ENCODE data around the gene NELFCD. TPM values are rescaled to one million over a fixed set of nuclear protein-coding genes. Genes with fewer than 3 reads are reported as not detected.
A peak's percentile ranks its signal among the peaks of the same experiment; 100 is the strongest.
"Not testable (repeated sequence)": the region's sequence is repeated elsewhere in the genome, so short reads cannot be mapped to it uniquely, and the experiment has no call there.

Gene NELFCD, protein sequence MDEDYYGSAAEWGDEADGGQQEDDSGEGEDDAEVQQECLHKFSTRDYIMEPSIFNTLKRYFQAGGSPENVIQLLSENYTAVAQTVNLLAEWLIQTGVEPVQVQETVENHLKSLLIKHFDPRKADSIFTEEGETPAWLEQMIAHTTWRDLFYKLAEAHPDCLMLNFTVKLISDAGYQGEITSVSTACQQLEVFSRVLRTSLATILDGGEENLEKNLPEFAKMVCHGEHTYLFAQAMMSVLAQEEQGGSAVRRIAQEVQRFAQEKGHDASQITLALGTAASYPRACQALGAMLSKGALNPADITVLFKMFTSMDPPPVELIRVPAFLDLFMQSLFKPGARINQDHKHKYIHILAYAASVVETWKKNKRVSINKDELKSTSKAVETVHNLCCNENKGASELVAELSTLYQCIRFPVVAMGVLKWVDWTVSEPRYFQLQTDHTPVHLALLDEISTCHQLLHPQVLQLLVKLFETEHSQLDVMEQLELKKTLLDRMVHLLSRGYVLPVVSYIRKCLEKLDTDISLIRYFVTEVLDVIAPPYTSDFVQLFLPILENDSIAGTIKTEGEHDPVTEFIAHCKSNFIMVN
- polyA plus RNA-seq (ENCODE audit: insufficient read length in 3 of 3), result 100 to 1,000 TPM; 122 to 139 (median 135) TPM

- peak; percentile 61 to 78 (median 75) for DNase-seq (ENCODE audit: low read depth in 3 of 3, low spot score in 2 of 3)
Measured at GRCh38 chr20:58980711-58981627, at the start of gene NELFCD. Gene NELFCD (plus strand): TSS chr20:58981256. CDS start chr20:58981310, 54 bp downstream.

- no peak for DNase-seq (ENCODE audit: low read depth in 3 of 3, low spot score in 2 of 3)
Measured at GRCh38 chr20:58932170-58932569, 48.9 kb upstream of the NELFCD start.

- DNase-seq (ENCODE audit: low read depth in 3 of 3, low spot score in 2 of 3), result no peak
Measured at GRCh38 chr20:58938078-58938477, 43.0 kb upstream of the NELFCD start.

DNA sequence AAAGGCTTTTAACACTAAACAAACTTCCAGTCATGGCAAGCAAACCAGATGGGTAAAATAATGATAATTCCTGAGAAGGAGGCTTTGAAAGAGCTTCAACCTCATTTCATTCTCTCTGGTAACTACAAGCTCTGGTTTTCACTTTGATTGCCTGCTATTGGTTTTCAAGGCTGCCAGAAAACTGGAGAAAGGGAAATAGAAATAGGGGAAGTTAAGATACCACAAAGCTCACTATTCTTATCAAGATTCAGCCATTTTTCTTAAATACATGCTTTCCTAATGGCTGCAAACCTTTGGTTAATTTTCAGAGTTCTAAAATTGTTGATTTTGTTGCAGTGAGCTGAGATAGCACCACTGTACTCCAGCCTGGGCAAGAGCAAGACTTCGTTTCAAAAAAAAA lies 42.5 kb upstream of the NELFCD start:
- DNase-seq (ENCODE audit: low read depth in 3 of 3, low spot score in 2 of 3), result no peak

DNA sequence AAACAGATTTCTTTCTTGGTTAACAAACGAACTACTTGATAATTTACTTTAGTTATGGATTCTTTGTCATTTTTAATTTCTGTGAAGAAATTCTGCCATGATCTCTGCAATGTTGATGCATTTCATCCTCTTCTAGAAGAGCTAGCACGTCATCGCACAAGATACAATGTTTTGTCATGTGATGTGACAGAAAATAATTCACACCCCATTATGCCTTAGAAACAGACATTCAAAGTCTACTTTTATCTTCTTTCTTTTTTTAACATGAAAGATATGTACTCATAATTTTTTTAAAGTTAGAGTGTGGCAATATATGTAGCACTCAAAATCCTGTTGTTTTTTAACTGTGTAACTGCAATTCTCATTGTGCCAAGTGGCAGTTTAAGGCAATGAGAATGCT lies 39.6 kb upstream of the NELFCD start:
- no peak for DNase-seq (ENCODE audit: low read depth in 3 of 3, low spot score in 2 of 3)

DNA sequence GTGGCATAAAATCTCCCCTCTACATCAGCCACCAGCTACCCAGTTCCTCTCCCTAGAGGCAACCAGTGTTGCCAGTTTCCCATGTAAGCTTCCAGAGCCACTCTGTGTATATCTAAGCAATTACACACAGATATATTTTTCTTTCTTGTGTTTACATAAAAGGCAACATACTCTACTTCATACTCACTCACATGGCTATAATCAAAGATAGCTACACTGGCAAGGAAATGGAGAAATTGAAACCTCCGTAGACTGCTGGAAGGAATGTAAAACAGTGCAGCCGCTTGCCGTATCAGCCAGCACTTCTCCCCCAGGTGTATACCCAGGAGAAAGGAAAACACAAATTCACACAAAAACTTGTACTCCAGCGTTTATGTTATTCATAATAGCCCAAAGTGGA lies 38.5 kb upstream of the NELFCD start:
- no peak for DNase-seq (ENCODE audit: low read depth in 3 of 3, low spot score in 2 of 3)

DNA sequence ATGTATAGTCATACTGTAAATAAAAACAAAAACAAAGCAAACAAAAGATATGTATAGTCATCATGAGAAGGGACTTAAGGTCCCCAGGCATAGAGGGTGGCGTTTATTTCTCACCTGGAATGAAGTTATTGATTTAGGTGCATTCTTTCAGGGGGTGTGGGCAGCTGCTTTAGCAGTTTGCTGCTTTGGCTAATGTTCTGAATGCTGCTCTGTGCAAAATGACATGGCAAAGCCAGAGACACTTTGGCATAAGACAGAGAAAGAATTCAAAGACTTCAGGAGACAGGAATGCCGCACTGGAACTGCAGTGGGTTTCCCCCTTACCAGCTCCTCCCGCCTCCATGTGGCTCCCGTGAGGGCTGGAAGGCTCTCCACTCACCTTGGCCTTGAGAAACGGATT lies 36.4 kb upstream of the NELFCD start:
- no peak for DNase-seq (ENCODE audit: low read depth in 3 of 3, low spot score in 2 of 3)

- DNase-seq (ENCODE audit: low read depth in 3 of 3, low spot score in 2 of 3), result no peak
Measured at GRCh38 chr20:58945965-58946631, 35.0 kb upstream of the NELFCD start.

DNA sequence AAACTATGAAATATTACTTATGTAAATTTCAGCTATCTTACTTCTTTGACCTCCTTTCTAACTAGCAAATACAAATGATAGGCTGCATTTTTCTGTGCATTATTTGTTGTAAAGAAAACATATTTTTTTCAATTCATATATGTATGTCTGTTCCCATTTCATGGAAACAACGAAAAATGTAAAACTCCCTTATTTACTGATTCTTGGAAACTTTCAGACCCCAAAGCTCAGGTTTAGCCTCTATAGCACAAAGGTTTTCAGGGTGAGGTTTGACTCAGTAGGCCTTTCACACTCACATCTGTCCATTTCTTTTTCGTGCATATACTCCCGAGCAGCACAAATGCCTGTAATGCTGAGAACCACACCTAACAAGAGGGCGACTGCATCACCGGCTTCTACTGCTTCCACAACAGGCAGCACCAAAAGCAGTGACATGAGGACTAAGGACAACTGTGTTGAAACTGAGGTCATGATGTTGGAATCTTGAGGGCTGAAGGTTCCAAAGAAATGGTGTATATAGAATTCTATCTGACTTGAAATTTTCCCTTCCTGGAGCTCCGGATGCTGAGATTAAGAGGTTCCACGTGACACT lies 33.2 kb upstream of the NELFCD start:
- DNase-seq (ENCODE audit: low read depth in 3 of 3, low spot score in 2 of 3), result not testable (repeated sequence)

DNA sequence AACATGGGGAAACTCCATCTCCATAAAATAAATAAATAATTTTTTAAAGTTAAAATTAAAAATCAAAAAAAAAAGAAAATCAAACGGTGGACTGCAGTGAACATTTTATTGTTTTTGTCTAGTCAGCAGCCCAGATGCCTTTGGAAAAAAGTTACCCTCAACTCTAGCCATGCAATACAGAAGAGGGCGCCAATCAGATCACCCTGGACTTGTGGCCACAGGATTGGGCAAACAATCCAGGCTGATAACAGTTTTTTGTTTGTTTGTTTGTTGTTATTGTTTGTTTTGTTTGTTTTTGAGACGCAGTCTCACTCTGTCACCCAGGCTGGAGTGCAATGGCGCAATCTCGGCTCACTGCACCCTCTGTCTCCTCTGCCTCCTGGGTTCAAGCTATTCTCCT lies 30.5 kb upstream of the NELFCD start:
- DNase-seq (ENCODE audit: low read depth in 3 of 3, low spot score in 2 of 3), result no peak

- DNase-seq (ENCODE audit: low read depth in 3 of 3, low spot score in 2 of 3), result no peak
Measured at GRCh38 chr20:58953050-58953449, 28.0 kb upstream of the NELFCD start.

- DNase-seq (ENCODE audit: low read depth in 3 of 3, low spot score in 2 of 3), result no peak
Measured at GRCh38 chr20:58956078-58956477, 25.0 kb upstream of the NELFCD start.

- no peak for DNase-seq (ENCODE audit: low read depth in 3 of 3, low spot score in 2 of 3)
Measured at GRCh38 chr20:58959652-58960051, 21.4 kb upstream of the NELFCD start.

DNA sequence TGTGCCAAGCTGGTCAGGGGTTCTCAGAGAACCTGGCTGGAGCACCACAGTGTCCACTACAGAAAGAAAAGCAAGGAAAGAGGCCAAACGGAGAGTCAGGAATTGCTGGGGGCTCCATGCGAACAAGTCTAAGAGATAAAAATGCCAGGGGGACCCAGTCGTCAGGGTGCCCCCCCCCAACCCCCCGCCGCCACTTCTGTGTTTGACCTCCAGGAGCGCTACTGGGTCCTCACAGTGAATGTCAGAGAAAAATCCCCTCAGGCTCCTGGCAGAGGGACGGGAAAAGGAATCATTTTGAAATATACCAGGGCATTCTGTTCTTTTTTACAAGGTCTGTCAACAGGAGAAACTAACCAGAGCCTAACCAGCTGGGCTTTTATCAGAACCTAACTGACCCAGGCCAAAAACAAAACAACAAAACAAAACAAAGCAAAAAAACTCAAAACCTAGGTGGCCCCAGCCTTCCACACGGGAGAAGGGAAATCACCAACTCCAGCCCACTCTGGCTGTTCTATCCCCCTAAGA lies 17.9 kb upstream of the NELFCD start:
- DNase-seq (ENCODE audit: low read depth in 3 of 3, low spot score in 2 of 3), result no peak

GRCh38 chr20:58963922-58964321 lies 17.1 kb upstream of the NELFCD start:
- not testable (repeated sequence) for DNase-seq (ENCODE audit: low read depth in 3 of 3, low spot score in 2 of 3)

DNA sequence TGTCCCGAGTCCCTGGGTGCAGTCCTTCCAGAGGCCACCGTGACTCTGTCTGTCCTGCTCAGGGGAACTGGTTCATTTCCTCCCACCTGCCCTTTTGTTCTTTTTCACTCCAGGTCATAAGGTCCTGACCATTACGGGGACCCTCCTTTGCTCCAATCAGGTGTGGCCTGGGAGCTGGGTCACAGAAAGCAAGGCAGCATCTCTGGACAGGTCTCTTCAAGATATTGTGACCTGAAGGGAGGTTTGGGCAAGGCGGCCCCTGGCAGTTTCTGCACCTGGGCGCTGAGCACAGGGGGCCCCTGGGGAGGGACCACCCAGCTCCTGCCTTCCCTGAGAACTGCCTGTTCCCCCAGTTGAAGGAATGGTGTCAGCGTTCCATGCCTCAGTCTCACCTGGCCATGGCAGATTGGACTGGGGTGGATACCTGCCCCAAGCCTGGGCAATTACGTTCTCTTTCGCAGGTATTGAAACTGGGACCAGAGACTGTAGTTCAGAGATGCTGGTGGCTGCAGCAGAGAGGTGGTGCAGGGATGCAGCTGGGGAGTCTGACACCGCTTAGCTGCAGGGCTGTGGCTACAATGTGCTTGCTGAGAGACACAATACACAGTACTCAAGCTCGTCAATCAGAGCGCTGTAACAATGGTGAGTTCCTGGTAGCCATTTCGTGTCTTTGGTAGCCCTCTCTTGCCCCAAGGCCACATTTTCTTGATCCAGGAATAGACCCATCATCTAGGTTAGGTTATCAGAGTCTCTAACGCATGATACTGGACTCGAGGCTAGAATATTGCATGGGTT lies 15.6 kb upstream of the NELFCD start:
- DNase-seq (ENCODE audit: low read depth in 3 of 3, low spot score in 2 of 3), result no peak

- DNase-seq (ENCODE audit: low read depth in 3 of 3, low spot score in 2 of 3), result no peak
Measured at GRCh38 chr20:58967652-58968429, 13.2 kb upstream of the NELFCD start.

GRCh38 chr20:58969439-58969838 lies 11.6 kb upstream of the NELFCD start:
- DNase-seq (ENCODE audit: low read depth in 3 of 3, low spot score in 2 of 3), result no peak
